ENCODE data around the gene BLOC1S3.
A peak's percentile ranks its signal among the peaks of the same experiment; 100 is the strongest.

The BLOC1S3 gene

DNA sequence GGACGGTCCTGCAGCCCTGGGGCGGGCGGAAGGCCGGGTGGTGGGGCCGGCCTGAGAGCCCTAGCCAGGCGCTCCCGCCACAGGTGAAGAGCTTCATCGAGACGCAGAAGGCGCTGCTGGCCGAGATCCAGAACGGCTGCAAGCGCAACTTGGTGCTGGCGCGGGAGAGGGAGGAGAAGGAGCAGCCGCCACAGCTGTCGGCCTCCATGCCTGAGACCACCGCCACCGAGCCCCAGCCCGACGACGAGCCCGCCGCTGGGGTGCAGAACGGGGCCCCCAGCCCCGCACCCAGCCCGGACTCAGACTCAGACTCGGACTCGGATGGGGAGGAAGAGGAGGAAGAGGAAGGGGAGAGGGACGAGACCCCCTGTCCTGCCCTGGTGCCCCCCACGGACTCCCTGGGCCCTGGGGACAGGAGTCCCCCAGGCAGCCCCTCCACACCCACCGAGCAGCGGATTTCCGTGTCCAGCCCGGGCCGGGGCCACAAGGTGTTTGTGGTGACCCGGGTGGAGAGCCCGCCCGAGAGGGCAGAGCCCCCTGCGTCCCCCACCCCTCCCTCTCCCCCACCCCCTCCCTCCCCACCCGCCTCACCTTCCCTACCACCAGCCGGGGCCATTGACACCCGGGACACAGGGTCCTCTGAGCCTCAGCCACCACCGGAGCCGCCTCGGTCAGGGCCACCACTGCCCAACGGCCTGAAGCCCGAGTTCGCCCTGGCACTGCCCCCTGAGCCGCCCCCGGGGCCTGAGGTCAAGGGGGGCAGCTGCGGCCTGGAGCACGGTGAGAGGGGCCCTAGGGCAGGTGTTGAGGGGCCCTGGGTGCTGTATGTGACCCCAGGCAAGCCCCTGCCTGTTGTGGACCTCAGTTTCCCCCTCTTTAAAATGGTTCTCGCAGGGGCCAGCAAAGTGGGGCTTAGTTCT lies 33.1 kb upstream of the BLOC1S3 start:
- no peak for DNase-seq (ENCODE audit: low read depth in 4 of 4, low spot score in 1 of 4)

DNA sequence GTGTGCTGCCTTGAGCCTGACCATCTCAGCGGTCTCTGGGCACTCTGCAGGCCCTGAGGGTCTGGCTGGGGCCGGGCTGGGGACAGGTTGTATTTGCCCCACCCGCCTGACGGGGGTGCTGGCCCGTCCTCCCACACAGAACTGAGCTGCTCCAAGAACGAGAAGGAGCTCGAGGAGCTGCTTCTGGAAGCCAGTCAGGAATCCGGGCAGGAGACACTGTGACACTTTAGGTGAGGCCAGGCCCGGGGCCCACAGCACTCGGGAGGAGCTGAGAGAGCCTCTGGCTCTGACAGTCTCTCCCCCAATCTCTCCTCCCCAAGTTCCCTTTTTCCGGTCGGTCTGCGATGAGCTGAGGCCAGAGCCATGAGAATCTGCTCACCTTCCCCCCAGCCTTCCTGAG lies 32.3 kb upstream of the BLOC1S3 start:
- no peak for DNase-seq (ENCODE audit: low read depth in 4 of 4, low spot score in 1 of 4)

DNA sequence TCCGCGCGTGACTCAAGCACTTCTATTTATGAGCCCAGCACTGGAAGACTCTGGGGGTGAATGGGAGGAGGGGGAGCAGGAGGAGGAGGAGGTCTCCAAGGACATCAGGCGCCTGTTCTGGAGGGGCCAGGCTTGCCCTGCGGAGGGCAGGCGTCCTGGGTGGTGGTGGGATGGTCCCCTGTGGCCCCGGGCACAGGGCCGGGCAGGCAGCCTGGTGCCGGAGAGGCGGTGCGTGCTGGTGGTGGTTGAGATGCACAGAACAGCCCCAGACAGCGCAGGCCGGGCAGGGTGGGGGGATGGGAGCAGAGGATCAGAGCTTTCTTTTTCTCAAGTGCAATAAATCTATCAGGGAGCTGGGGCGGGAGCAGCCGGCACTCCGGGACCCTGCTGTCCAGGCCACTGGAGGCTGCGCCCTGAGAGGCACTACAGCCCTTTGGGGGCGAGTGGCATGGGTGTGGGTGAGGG lies 31.8 kb upstream of the BLOC1S3 start:
- DNase-seq (ENCODE audit: low read depth in 4 of 4, low spot score in 1 of 4) = no peak

DNA sequence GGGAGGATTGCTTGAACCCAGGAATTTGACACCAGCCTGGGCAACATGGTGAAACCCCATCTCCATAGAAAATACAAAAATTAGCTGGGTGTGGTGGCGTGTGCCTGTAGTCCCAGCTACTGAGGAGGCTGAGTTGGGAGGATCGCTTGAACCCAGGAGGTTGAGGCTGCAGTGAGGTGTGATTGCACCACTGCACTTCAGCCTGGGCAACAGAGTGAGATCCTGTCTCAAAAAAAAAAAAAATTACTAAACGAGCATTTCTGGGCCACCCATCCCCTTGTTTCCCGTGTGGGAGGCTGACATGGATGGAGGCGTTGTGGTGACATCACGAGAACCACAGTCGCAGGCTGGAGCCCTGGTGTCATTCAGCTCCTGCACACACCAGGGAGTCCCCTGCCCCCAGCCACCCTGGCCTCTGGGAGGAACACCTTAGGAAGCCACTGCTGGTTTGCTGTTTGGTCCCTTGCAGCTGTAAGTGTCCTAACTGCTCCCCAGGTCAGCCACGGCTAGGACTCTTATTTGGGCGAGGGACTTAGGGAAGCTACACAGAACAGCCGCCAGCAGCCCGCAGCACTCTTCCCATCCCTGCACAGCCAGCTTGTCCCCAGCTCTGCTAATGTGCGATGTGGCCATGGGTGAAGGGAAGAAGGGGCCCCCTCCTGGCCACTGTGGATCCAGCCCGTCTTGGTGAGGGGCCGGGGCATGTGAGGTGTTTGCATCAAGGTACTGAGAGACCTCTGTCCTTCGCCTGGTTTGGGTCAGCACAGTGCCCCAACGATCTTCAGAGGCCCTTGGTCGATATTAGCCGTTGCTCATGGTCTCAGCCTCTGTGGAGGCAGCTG lies 30.5 kb upstream of the BLOC1S3 start:
- no peak for DNase-seq (ENCODE audit: low read depth in 4 of 4, low spot score in 1 of 4)

DNA sequence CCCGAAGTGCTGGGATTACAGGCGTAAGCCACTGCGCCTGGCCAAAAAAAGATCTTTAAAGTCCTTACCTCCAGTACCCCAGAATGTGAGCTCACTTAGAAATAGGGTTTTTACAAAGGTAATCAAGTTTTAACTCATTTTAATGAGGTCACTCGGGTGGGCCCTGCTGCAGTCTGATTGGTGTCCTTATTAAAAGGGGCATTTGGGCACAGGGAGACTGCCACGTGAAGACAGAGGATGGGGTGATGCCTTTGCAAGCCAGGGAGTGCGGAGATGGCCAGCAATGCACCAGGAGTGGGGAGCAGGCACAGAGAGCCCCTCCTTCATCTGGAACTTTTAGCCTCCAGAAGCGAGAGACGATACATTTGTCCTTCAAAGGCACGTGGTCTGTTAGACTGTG lies 29.5 kb upstream of the BLOC1S3 start:
- no peak for DNase-seq (ENCODE audit: low read depth in 4 of 4, low spot score in 1 of 4)

DNA sequence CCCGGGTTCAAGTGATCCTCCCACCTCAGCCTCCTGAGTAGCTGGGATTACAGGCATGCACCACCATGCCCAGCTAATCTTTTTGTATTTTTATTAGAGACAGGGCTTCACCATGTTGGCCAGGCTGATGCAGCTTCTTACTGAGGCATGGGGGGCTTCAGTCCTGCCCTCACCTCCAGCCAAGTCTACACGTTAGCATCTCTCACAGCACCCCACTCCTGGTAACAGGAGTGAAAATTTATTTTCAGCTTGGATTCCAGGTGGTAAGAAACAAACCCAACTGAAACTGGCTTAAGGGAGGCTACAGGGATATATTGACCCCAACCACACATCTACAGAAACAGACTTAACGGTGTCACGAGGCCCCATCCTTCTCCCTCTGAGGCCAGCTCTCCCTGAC lies 28.4 kb upstream of the BLOC1S3 start:
- DNase-seq (ENCODE audit: low read depth in 4 of 4, low spot score in 1 of 4) = no peak

DNA sequence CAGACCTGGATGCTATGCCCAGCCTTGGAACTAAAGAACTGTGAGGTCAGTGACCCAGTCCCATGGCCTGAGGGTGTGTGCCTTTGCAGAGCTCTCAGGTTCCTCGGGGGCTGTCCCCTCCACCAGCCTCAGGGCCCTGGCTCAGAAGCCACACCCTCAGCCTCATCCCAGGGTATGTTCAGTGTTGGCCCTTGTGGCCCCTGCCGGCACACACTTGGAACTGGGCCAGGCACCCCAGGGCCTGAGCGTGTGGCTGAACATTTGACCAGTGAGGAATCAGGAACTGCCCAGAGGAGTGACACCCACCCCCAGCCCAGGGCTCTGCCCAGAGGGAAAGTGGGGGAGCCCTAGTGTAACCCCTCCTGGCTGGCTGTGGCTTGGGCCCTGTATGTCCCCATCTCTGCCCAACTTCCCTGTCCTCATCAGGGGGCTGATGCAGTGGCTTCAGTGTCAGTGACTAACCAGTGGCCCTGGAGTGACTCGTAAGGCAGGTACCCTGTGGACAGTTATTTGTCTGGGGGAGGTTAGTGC lies 27.8 kb upstream of the BLOC1S3 start:
- DNase-seq (ENCODE audit: low read depth in 4 of 4, low spot score in 1 of 4) = no peak

DNA sequence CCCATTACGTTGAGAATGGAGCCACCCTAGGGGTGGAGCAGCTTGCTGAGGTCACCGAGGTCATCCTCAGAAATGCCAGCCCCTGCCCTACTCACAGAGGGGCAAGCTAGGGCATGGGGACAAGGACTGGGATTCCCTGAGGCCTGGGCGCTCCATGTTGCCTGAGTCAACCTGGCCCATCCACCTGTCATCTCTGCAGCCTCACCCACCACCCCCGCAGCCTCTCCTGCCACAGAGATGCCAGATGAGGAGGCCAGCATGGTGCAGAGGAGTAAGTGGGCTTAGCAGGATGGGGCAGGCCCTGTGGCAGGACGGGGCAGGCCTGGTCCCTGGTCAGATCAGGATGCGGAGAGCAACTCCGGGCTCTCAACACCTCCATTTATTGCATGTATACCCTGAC lies 27.3 kb upstream of the BLOC1S3 start:
- no peak for DNase-seq (ENCODE audit: low read depth in 4 of 4, low spot score in 1 of 4)

DNA sequence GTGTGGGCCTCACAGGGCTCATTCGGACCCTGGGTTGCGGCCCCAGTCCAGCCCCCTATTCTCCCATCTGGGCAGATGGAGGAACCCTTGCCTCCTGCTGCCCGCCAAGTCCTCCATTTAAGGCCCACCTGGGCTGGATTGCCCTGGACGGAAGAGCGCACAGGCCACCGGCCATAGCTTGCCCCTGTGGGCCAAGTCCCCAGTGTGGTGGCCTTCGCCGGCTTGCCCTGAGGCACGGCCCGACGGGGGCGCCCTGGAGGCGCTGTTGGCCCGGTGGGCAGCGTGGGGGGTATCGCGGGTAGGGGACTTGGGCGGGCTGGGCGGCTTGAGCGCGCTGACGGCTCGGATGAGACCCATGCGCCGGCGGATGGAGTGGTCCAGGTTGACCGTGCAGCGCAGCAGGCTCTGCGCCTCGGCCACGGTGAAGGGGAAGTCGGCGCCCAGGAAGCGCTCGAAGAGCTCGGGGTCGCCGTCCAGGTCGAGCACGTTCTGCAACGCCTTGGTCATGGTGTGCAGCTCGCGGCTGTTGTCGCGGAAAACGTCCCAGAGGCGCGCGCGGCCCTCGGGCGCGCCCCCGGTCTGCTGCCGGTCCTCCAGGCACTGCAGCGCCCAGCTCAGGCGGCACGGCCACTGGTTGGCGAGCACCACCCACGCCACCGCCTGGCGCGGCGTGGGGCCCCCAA lies 26.6 kb upstream of the BLOC1S3 start:
- no peak for DNase-seq (ENCODE audit: low read depth in 4 of 4, low spot score in 1 of 4)

DNA sequence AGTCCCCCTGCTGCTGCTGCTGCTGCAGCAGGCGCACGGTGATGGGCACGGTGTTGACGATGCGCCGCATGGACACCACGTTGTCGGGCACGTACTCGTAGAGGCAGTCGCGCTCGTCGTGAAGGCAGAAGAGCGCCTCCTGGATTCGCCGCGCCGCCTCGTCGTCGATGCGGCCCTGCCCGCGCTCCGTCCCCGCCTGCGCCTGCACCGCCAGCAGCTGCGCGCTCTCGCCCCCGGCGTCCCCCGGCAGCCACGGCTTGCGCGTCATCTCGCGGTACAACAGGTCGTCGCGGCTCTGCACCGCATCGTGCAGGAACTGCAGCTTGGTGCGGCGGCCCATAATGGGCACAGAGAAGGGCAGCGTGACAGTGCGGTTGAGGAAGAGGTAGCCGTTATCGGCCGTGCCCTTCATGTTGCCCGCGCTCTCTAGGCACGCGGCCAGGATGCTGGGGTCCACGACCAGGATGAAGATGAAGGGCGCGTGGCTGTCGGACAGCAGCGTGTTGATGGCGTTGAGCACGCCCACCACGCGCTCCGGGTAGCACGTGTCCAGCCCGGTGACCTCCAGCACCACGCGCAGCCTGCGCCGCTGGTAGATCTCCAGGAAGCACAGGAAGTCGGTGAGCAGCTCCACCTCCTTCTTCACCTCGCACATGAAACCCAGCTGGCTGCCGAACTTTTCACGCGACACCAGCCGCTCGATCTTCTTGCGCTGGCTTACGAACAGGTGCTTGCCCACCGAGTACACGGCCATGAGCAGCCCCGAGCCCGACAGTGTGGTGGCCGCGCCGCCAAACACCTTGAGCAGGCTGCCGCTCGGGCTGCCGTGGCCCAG lies 25.9 kb upstream of the BLOC1S3 start:
- no peak for DNase-seq (ENCODE audit: low read depth in 4 of 4, low spot score in 1 of 4)

DNA sequence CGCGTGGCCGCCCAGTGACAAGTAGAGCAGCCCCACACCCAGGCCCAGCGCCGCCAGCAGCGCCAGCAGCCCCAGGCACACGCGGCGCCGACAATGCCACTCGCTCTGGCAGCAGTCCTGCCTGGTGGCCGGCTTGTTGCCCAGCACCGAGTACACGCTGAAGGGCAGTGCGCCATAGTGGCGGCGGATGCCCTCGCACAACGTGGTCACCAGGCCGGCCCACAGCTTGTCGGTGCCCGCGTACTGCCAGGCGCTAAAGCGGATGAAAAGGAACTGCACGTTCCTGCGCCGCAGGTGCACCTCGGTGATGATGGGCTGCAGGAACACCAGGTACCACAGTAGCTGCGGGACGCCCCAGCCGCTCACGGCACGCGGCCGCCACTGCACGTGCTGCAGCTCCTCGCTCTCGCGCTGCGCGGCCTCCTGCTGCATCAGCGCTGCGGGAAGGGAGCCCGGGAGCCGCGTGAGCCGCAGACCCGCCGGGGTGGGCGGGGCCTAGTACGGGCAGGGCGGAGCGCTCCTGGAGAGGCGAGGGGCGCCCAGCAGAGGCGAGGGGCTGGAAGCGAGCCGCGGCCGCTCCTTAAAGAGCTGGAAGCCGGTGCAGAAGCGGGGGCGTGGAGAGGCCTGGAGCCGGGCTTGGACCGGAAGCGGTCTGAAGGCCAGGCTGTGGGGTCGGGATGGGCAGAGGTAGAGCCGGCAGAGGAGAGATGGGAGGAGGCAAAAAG lies 25.1 kb upstream of the BLOC1S3 start:
- DNase-seq (ENCODE audit: low read depth in 4 of 4, low spot score in 1 of 4) = peak in 1 of 4 experiments; percentile 14

DNA sequence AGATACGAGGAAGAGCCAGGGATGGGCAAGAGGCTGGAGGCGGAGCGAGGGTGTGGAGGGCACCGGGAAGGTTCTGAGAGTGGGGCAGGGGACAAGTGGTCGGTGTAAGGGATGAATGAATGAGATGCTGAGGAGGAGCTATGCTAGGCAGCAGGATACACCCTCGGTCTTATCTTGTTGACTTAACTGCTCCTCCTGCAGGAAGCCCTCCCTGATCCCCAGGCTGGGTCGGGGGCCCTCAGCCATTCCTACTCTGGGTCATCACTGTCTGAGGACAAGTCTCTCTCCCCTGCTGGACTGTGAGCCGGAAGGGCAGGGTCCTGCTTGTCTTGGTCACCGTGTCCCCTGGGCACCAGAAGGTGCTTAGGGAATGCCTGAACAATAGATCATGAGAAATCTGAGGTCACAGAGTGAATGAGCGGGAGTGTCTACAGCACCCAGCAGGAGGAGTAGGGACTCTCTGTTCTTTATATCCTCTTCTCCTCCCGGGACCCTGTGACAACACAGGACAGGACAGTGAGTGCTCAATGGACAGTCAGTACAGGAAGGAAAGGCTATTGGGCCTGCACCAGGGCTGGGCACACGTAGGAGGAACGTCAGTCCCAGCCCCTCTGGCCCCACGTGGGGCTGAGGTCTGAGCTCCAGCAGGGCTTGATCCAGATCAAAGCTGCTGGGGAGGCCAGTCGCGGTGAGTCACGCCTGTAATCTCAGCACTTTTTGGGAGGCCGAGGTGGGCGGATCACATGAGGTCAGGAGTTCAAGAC lies 24.3 kb upstream of the BLOC1S3 start:
- DNase-seq (ENCODE audit: low read depth in 4 of 4, low spot score in 1 of 4) = no peak

DNA sequence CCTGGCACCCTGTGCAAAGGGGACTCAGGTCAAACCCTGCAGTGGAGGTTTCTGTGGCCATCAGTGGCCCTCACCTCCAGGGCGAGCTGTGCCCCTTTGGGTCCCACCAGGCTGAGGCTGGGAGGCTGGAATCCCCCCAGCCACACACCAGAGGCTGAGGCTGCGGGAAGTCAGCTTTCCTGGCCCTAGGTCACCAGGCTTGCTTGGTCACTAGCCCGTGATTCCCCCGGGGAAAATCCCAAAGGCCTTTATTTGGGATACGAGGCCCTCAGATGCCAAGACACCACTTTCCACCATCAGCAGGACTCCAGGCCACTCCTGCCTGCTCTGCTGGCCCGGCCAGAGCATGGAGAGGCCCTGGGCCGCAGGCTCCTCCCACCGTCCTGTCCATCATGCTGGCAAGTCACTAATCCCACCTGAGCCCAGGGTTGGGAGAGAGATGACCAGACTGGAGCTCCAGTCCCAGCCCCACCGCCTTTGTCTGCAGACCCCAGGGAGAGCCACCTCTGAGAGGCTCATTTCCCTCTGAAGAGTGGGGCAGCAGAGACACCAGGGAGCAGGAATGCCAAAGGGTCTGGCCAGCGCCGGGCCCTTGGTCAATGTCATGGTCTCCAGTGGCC lies 22.5 kb upstream of the BLOC1S3 start:
- no peak for DNase-seq (ENCODE audit: low read depth in 4 of 4, low spot score in 1 of 4)

DNA sequence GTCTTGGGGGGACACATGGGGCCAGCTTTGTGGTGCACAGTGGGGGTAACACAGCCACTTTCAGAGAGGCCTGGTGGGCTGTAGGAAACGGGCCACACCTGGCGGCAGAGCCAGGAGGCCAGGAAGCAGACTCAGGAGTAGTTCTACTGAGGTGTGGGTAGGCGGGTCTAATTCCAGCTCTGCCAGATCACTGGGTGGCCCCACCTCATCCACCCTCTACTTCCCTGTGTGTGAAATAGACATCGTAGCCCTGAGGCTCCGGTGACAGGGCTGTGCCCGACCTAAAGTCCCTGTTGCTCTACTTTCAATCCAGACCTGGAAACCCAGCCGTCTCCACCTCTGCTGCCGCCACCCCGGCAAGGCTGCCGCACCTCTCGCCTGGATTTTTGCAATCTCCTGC lies 21.8 kb upstream of the BLOC1S3 start:
- DNase-seq (ENCODE audit: low read depth in 4 of 4, low spot score in 1 of 4) = no peak

DNA sequence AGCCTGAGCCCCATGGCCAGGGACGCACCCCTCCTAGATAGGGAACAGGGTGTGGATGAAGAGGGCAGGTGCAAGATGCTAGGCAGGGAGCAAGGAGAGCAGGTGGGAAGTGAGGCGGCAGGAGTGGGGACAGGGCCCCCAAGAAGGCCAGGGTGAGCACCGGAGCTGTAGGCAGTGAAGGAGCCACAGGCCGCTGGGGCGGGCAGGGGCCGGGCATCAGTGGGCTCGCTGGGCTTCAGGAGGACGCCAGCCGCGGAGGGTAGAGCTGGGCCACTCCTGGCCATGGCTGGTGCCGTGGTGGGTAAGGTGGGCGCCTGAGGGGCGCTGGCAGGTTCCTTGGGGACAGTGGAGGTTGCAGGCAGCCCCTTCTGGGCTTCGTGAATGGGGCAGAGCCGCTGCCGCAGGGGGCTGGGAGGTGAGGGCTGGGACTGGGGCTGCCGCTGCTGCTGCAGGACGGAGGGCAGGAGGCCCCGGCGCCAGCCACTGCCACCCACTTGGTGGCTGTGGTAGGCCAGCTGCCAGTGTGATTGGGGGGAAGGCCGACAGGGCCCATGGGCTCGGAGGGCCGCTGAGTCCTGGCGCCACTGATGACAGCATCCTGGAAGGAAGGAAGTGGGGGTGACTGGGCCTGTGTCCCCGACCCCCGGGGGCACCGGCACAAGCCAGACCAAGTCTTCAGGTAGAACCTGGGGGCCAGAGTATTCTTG lies 19.9 kb upstream of the BLOC1S3 start:
- DNase-seq (ENCODE audit: low read depth in 4 of 4, low spot score in 1 of 4) = no peak

DNA sequence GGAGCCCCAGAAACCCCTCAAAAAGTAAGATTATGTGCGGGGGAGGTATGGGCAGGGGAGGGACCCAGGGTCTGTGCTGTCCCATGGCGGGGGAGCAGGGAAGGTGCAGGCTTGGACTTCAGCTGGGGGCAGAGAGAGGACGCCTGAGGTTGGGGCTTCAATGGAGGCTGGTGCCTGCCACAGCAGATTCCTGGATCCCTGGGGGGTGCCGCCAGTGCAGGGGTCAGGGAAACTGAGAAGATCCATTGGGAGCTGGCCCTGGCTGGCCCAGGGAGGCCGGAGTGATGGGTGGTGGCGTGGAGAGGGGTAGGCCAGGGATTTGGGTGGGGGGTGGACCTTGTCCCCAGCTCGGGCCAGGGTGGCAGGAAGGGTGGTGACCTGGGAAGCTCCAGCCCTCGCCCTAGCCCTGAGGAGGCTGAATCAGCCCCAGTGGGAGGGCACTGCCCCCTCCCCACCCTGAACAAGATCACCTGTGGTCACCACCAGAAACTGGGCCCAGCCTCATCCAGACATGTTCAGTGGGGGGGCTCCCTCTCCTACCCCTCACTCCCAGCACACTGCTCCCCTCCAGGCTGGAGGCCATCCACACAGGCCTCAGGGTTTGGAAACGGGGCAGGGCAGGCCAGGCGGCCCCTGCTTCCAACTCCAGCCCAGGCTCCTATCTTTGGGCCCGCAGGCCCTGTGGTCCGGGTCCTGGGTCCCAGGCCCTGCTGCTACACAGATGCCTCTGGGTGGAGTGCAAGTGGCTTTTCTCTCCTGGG lies 19.2 kb upstream of the BLOC1S3 start:
- DNase-seq (ENCODE audit: low read depth in 4 of 4, low spot score in 1 of 4) = no peak

DNA sequence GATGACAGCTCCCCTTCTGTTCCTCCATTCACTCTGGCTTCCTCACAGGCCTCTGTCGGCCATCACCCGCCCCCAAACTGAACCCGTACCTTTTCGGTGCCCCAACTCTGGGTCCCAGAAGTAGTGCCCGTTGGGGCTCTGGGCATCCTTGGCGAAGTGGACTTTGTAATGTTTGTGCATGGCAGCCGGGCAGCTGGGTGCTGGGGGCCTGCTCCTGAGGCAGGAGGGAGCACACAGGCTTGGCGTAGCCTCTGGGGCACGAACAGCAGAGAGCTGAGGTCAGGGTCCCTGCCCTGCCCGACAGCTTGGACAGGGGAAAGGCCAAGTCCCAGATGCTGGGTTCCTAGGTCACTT lies 18.6 kb upstream of the BLOC1S3 start:
- no peak for DNase-seq (ENCODE audit: low read depth in 4 of 4, low spot score in 1 of 4)

All from stimulated activated CD4-positive, alpha-beta T cell treated with anti-CD3 and anti-CD28 coated beads, Interleukin-1b, Interleukin-23, amount 100 ng/mL, for 24 hours (primary cell).